HG02798 (cell line): ENCODE results near the gene FBXL15.
"Not testable (repeated sequence)": the region's sequence is repeated elsewhere in the genome, so short reads cannot be mapped to it uniquely, and the experiment has no call there.

Source experiments
- ATAC-seq: cut with Tn5 transposase; IDR thresholded peaks from one replicate; pipeline ENCODE4 v1.9.1; 2021; ENCODE audit warnings: mild to moderate bottlenecking; ENCODE audit not compliant: unreplicated experiment, poor library complexity

The FBXL15 gene

GRCh38 chr10:102452672-102453340 is 32.2 kb downstream of the FBXL15 start:
- ATAC-seq, result no peak

- no peak for ATAC-seq
Observed at GRCh38 chr10:102453502-102453901, 32.9 kb downstream of the FBXL15 start.

- ATAC-seq, result not testable (repeated sequence)
Observed at GRCh38 chr10:102454662-102455487, 34.2 kb downstream of the FBXL15 start.

- ATAC-seq, result no peak
Observed at GRCh38 chr10:102455893-102456471, 35.3 kb downstream of the FBXL15 start.

DNA sequence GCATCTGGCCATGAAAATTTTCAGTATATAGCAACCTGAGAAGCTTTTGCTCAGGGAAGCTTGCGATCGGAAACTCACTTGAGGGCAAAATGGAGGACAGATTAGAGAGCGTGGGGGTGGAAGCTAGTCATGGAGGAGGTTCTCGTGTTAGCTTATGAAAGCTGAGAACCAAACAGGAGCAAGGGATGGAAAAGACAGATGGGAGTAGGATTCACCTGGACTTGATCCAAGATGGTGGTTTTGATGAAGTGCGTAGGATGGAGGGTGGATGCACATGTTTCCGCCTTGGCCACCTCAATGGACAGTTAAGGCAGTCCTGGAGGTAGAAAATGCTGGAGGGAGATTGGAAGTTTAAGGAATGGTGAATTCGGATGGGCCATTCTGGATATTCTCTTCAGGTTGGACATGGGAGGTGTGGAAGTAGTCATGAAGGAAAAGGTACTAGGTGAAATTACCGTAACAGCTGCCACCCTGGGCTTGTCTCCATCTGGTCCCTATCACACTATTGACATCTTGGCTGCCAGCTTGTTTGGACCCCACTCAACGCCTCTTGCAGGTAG is 37.0 kb downstream of the FBXL15 start:
- ATAC-seq, result no peak

- ATAC-seq, result no peak
Observed at GRCh38 chr10:102458656-102459055, 38.0 kb downstream of the FBXL15 start.

DNA sequence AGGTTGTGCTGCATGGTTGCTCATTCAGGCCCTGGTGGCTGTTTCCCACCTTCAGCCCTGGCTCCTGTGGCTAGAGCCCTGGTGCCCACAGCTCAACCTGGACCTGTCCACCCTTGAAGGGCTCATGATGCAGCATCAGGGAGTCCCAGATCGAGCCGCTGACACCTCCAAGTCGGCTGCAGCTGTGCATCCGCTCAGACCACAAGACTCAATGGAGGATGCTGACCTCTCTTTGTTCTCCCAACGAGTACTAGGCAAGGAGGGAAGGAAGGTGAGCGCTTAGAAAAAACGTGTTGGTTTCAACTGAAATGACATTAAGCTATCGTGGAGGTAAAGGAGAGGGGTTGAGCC is 40.2 kb downstream of the FBXL15 start:
- peak; percentile 39 for ATAC-seq

DNA sequence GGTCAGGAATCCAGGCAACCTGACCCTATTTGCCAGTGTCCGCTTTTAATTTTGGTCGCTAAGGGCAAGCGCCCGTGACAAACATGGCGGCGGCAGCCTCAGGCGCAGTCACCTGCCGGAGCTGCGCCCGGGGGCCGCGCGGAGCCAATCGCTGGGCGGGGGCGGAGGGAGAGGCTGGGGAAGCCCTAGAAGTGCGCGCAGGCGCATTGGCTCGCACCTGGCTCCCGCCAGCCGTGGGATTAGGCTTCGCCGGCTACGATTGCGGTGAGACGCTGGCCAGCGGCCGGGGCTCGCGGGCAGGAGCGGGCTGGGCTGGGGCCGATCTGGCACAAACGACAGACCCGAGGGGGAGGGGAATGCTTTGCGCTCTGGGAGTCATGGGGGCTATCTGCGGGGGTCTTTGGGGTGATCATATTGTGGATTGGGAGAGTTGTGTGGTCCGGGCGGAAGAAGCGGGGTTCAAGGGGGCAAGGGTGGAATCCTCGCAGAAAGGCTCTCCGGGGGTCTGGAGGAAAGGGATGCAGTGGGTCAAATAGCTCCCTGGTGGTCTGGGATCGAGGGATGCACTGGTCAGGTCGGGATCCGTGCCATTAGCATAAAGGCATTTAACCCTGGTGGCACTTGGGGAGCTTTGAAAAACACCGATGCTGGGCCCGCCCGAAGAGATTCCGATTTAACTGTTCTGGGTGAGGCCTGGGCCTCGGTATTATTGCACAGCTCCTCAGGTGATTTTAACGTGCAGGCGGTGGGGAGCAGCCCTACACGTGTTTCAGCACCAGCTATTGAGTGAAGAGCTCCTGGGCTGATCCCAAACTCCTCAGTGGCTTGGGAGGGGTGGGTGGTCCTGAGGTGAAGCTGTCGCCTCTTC is 40.8 kb downstream of the FBXL15 start:
- ATAC-seq, result peak; percentile 94

DNA sequence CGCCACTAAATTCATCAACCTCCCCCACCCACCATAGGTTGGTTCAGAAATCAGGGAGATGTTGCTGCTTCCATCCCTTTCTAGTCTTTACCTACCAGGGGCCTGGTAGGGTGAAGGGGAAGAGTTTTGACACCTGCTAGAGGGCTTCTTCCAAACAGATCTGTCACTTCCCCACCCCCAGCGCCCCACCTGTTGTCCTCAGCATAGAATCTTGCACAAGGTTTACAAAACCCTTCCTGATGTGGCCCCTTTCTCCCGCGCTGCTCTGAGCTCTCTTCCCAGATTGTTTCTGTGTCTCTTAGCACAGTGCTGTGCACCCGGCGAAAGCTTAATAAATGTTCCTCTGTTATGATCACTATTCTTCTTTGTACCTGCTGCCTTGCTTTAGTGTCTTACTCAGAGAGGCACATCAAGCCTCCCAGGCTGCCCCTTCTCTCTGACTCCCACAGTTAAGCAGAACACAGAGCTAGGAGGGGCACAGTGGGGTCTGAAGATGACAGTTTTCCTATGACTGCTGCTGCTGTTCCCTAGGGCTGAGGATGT is 41.9 kb downstream of the FBXL15 start:
- no peak for ATAC-seq

- ATAC-seq, result no peak
Observed at GRCh38 chr10:102463983-102464382, 43.3 kb downstream of the FBXL15 start.

GRCh38 chr10:102465466-102465865 is 44.8 kb downstream of the FBXL15 start:
- ATAC-seq, result no peak

GRCh38 chr10:102467318-102467717 is 46.7 kb downstream of the FBXL15 start:
- no peak for ATAC-seq

DNA sequence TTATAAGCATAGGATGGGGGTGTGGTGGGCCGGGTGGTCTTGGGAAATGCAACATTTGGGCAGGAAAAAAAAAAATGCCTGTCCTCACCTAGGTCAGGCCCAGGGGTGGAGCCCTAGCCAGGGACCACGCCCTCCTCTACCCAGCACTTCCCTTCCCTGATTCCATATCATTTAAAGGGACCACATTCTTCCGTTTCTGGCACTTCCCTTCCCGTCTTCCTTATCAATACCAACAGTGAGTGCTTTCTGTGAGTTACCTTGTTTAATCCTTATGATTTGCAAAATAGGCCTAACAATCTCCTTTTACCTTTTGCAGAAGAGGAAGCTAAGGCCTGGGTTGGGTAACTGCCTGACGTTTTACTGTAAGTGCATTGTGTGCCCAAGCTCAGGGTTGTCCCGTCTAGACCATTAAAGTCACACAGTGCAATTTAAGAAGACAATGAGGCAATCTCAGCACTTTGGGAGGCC is 47.4 kb downstream of the FBXL15 start:
- ATAC-seq, result no peak

DNA sequence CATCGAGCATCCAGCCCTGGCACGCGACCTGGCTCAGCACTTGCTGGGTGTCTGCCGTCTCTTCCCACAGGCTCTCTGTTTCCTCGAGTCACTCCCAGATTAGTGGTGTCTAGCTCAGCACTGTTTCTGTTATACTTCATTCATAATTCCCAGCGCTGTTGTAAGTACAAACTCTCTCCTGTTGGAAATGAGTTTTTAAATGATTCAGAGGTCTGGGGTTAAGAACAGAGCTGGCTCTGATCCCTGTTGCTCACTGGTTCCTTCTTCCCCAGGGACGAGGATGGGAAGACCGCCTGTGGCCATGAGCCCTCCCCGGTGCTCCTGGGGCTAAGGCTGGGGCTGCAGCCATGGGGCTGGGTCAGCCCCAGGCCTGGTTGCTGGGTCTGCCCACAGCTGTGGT is 48.0 kb downstream of the FBXL15 start:
- no peak for ATAC-seq

- no peak for ATAC-seq
Observed at GRCh38 chr10:102470579-102471546, 50.2 kb downstream of the FBXL15 start.
